Loucy (cell line): ENCODE data around the gene C19orf12.

Experiments used
- EZH2phosphoT487 ChIP-seq: fragments of 200-600 bp; IDR thresholded peaks from 2 replicates; pipeline ENCODE4 v1.6.1; 2018; ENCODE audit warnings: antibody characterized with exemption, mild to moderate bottlenecking, moderate library complexity, borderline replicate concordance
- TF ChIP-seq, protein P1 (sequence below): fragments of 200-600 bp; sonication (generic); conservative IDR thresholded peaks from 2 replicates; pipeline ENCODE4 v1.5.1; 2014; ENCODE audit warnings: mild to moderate bottlenecking, antibody characterized with exemption, low read length

DNA sequence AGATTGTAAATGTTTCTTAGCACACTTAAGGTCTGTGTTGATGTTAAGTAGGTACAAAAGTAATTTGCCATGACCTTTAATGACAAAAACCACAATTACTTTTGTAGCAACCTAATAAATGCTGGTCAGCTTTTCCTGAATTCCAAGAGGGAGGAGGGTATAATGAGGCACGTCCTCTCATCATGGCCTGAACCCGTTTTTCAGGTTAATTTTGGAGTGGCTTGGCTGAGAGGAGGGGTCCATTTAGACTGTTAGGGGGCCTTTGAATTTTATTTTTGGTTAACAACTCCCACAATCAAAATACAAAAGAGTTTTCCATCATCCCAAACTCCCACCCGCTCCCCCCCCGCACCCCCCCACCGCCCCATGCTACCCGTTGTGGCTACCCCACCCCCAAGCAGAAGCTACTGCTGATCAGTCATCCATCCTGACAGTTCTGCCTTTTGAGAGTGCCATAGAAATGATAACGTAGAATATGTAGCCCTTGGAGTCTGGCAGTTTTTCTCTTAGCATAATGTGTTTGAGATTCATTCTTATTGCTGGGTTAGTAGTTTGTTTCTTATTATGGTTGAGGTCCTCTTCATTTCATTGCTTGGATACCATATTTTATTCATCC is 64.2 kb downstream of the C19orf12 start:
- TF ChIP-seq, protein P1, sequence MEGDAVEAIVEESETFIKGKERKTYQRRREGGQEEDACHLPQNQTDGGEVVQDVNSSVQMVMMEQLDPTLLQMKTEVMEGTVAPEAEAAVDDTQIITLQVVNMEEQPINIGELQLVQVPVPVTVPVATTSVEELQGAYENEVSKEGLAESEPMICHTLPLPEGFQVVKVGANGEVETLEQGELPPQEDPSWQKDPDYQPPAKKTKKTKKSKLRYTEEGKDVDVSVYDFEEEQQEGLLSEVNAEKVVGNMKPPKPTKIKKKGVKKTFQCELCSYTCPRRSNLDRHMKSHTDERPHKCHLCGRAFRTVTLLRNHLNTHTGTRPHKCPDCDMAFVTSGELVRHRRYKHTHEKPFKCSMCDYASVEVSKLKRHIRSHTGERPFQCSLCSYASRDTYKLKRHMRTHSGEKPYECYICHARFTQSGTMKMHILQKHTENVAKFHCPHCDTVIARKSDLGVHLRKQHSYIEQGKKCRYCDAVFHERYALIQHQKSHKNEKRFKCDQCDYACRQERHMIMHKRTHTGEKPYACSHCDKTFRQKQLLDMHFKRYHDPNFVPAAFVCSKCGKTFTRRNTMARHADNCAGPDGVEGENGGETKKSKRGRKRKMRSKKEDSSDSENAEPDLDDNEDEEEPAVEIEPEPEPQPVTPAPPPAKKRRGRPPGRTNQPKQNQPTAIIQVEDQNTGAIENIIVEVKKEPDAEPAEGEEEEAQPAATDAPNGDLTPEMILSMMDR = no peak
- no peak for TF ChIP-seq EZH2phosphoT487
